HepG2 (cell line): ENCODE data around the gene CNPPD1. TPM values are rescaled to one million over a fixed set of nuclear protein-coding genes. Genes with fewer than 3 reads are reported as not detected.

Experiments used
- HNRNPL ChIP-seq: fragments of 200-400 bp; formaldehyde crosslinking; IDR thresholded peaks from 2 replicates; pipeline ENCODE4 v1.6.1; 2017; ENCODE audit warnings: mild to moderate bottlenecking, low read depth, low read length
- KDM5B ChIP-seq: sonication (generic); formaldehyde crosslinking; IDR thresholded peaks from 2 replicates; pipeline ENCODE4 v1.4.0; 2020; ENCODE audit warnings: missing genetic modification reagents, mild to moderate bottlenecking, borderline replicate concordance
- KLF9 ChIP-seq: IDR thresholded peaks from 2 replicates; pipeline ENCODE4 v1.6.1; 2016; ENCODE audit warnings: low read depth
- MXD3 ChIP-seq: IDR thresholded peaks from 2 replicates; pipeline ENCODE4 v1.6.1; 2016; ENCODE audit warnings: mild to moderate bottlenecking, missing biosample characterization, missing genetic modification reagents
- NFE2 ChIP-seq: sonication (generic); formaldehyde crosslinking; IDR thresholded peaks from 2 replicates; pipeline ENCODE4 v1.4.0; 2020; ENCODE audit warnings: missing genetic modification reagents
- NR2F6 ChIP-seq, 2 experiments: IDR thresholded peaks; 2 replicates each; pipeline ENCODE4 v1.6.1; 2016; ENCODE audit warnings: antibody characterized with exemption in 1 of 2, mild to moderate bottlenecking in 1 of 2
- PITX1 ChIP-seq: sonication (generic); formaldehyde crosslinking; IDR thresholded peaks from 2 replicates; pipeline ENCODE4 v1.5.1; 2020; ENCODE audit warnings: mild to moderate bottlenecking, missing genetic modification reagents
- PRDM15 ChIP-seq: sonication (generic); formaldehyde crosslinking; IDR thresholded peaks from 2 replicates; pipeline ENCODE4 v1.4.0; 2020; ENCODE audit warnings: missing genetic modification reagents
- STAG1 ChIP-seq: sonication (generic); formaldehyde crosslinking; IDR thresholded peaks from 2 replicates; pipeline ENCODE4 v1.4.0; 2020; ENCODE audit warnings: missing genetic modification reagents
- TBX3 ChIP-seq: fragments of 450-650 bp; IDR thresholded peaks from 2 replicates; pipeline ENCODE4 v1.6.1; 2017; ENCODE audit warnings: antibody characterized with exemption, mild to moderate bottlenecking, inconsistent platforms, borderline replicate concordance
- TEAD3 ChIP-seq: optimal IDR thresholded peaks from 2 replicates; pipeline ENCODE3; 2016; ENCODE audit warnings: borderline replicate concordance
- ZBTB8A ChIP-seq: sonication (generic); formaldehyde crosslinking; IDR thresholded peaks from 2 replicates; pipeline ENCODE4 v1.4.0; 2020; ENCODE audit warnings: mild to moderate bottlenecking, low read depth, missing genetic modification reagents, borderline replicate concordance
- ZFYVE20 ChIP-seq: sonication (generic); formaldehyde crosslinking; IDR thresholded peaks from 2 replicates; pipeline ENCODE4 v1.8.0; 2023; ENCODE audit warnings: low read depth, mild to moderate bottlenecking, moderate library complexity, missing genetic modification reagents, borderline replicate concordance
- ZNF138 ChIP-seq: sonication (generic); formaldehyde crosslinking; IDR thresholded peaks from 2 replicates; pipeline ENCODE4 v1.5.0; 2020; ENCODE audit warnings: mild to moderate bottlenecking, low read depth, missing genetic modification reagents
- ZNF225 ChIP-seq: sonication (generic); formaldehyde crosslinking; IDR thresholded peaks from 2 replicates; pipeline ENCODE4 v1.4.0; 2020; ENCODE audit warnings: mild to moderate bottlenecking, missing genetic modification reagents
- ZNF335 ChIP-seq: sonication (generic); formaldehyde crosslinking; IDR thresholded peaks from 2 replicates; pipeline ENCODE4 v1.4.0; 2020; ENCODE audit warnings: missing genetic modification reagents
- ZNF432 ChIP-seq: sonication (generic); formaldehyde crosslinking; IDR thresholded peaks from 2 replicates; pipeline ENCODE4 v1.5.0; 2020; ENCODE audit warnings: missing genetic modification reagents, mild to moderate bottlenecking, borderline replicate concordance
- ZNF512B ChIP-seq: sonication (generic); formaldehyde crosslinking; IDR thresholded peaks from 2 replicates; pipeline ENCODE4 v1.5.1; 2020; ENCODE audit warnings: missing genetic modification reagents, mild to moderate bottlenecking, borderline replicate concordance
- ZNF605 ChIP-seq: sonication (generic); formaldehyde crosslinking; IDR thresholded peaks from 2 replicates; pipeline ENCODE4 v1.8.0; 2022; ENCODE audit warnings: mild to moderate bottlenecking, missing genetic modification reagents
- ZNF724P ChIP-seq: sonication (generic); formaldehyde crosslinking; IDR thresholded peaks from 2 replicates; pipeline ENCODE4 v1.8.0; 2022; ENCODE audit warnings: missing genetic modification reagents, borderline replicate concordance
- polyA plus RNA-seq, 8 experiments: library from polyadenylated mRNA; depleted of rRNA in 3 of 8; stranded (reverse) in 7 of 8; unstranded in 1 of 8; fragments of >200 nt; fragmentation: Illumina TruSeq in 4 of 8; extraction: Trizol in 4 of 8; gene quantifications; 2 replicates each; pipeline versions ENCODE4 v1.2.1 to v1.2.3, GENCODE V29; 2011 to 2016; ENCODE audit warnings: low read depth in 4 of 8, missing spikeins in 1 of 8, mixed read lengths in 1 of 8; ENCODE audit not compliant: insufficient read depth in 1 of 8
- total RNA-seq, 5 experiments: library from RNA; depleted of rRNA; stranded (reverse); fragments of >200 nt; fragmentation: Illumina TruSeq; extraction: Trizol; gene quantifications; 2 replicates each; pipeline ENCODE4 v1.2.3, GENCODE V29; 2016; ENCODE audit warnings: low read depth in 1 of 5
- TF ChIP-seq, protein P1 (sequence below): sonication (generic); formaldehyde crosslinking; IDR thresholded peaks from 2 replicates; pipeline ENCODE4 v1.4.0; 2020; ENCODE audit warnings: missing genetic modification reagents

Gene CNPPD1
- total and polyA plus RNA-seq, 2 of the 13 experiments (the other 11 are each of a cell fraction or from before 2014, with no cell fraction given), result 35.5 to 49.4 TPM

- TF ChIP-seq ZFYVE20 (CRISPR knock-in tag) (no peak), ZNF225 (CRISPR knock-in tag) (peak; percentile 59; the same call in 1 of the 2 replicates), PRDM15 (no peak), TBX3 (no peak; the same call in 1 of the 2 replicates), TEAD3 (CRISPR knock-in tag) (no peak), KLF9 (CRISPR knock-in tag) (no peak), ZBTB8A (CRISPR knock-in tag) (no peak; the same call in 1 of the 2 replicates), ZNF512B (CRISPR knock-in tag) (peak; percentile 34; the same call in 1 of the 2 replicates), MXD3 (peak; percentile 69), ZNF138 (no peak; the same call in 1 of the 2 replicates), NR2F6 (IDR thresholded peaks at IDR 0.05) (no peak), NR2F6 (CRISPR knock-in tag; IDR thresholded peaks at IDR 0.05) (peak; percentile 23; the same call in 1 of the 2 replicates), PITX1 (CRISPR knock-in tag) (peak; percentile 88), ZNF335 (CRISPR knock-in tag) (peak; percentile 80), ZNF605 (CRISPR knock-in tag) (no peak), ZNF724P (CRISPR knock-in tag) (peak; percentile 99), KDM5B (CRISPR knock-in tag) (peak; percentile 93), STAG1 (no peak), HNRNPL (peak; percentile 43; the same call in 1 of the 2 replicates), ZNF432 (CRISPR knock-in tag) (no peak), NFE2 (CRISPR knock-in tag) (no peak; the same call in 1 of the 2 replicates)
- TF ChIP-seq, protein P1, sequence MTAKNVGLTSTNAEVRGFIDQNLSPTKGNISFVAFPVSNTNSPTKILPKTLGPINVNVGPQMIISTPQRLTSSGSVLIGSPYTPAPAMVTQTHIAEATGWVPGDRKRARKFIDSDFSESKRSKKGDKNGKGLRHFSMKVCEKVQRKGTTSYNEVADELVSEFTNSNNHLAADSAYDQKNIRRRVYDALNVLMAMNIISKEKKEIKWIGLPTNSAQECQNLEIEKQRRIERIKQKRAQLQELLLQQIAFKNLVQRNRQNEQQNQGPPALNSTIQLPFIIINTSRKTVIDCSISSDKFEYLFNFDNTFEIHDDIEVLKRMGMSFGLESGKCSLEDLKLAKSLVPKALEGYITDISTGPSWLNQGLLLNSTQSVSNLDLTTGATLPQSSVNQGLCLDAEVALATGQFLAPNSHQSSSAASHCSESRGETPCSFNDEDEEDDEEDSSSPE (CRISPR knock-in tag), result peak; percentile 36; the same call in 1 of the 2 replicates
Observed at GRCh38 chr2:219206328-219207133, 29.8 kb upstream of the CNPPD1 start, which contains the start of gene ZFAND2B (continued).
